ENCODE results near the gene NOLC1.

NOLC1 gene

GRCh38 chr10:102200751-102201640 is 48.8 kb downstream of the NOLC1 start:
- no peak for DNase-seq (ENCODE audit: low read depth in 2 of 2)

DNA sequence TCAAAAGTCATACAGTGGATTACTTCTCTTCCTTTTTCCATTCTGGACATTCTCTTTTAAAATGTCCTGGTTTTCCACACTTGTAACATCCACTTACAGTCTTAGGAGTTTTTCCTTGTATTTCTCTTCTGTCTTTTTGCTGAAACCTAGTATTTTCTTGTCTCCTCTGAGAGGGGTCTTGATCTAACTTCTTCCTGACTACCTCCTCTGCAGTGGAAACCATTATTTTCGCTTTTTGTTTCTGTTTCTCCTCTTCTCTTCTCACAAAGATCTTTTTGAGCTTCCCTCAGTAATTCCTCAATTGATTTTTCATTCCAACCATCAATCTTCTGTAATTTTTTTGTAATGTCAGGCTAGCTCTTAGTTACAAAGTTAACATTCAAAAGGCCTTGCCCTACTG is 50.2 kb downstream of the NOLC1 start:
- no peak for DNase-seq (ENCODE audit: low read depth in 2 of 2)

GRCh38 chr10:102208311-102209035 is 56.3 kb downstream of the NOLC1 start:
- DNase-seq (ENCODE audit: low read depth in 2 of 2) = no peak

GRCh38 chr10:102211615-102212299 is 59.6 kb downstream of the NOLC1 start:
- no peak for DNase-seq (ENCODE audit: low read depth in 2 of 2)
